Lower leg skin (tissue), 4 donors: ENCODE results near the gene PRKCE. TPM values are rescaled to one million over a fixed set of nuclear protein-coding genes. Genes with fewer than 3 reads are reported as not detected.
"Not testable (repeated sequence)": the region's sequence is repeated elsewhere in the genome, so short reads cannot be mapped to it uniquely, and the experiment has no call there.

Source experiments
- DNase-seq, 2 donors: peaks; one replicate each; pipeline ENCODE4 v3.0.0-alpha.2; 2019; ENCODE audit warnings: low spot score in 2 of 2
- H3K4me3 ChIP-seq: fragments of 200-600 bp; sonication (generic); 2 replicates; pipeline ENCODE4 v1.5.1; 2017; ENCODE audit warnings: mild to moderate bottlenecking, low read depth; ENCODE audit not compliant: poor library complexity, severe bottlenecking
- POLR2A ChIP-seq, 2 donors: fragments of 450-650 bp; IDR thresholded peaks; one replicate each; pipeline ENCODE4 v1.6.1; 2016 to 2017; ENCODE audit warnings: antibody characterized with exemption in 2 of 2, mild to moderate bottlenecking in 1 of 2, moderate library complexity in 1 of 2
- WGBS, 2 donors: methylation state at CpG; one replicate each; pipeline ENCODE4 v1.1.5; 2018; 5-methylcytosine and 5-hydroxymethylcytosine counted together
- intact Hi-C: fragments of 100-400 bp; cut with DNase I; formaldehyde crosslinking; loops from one replicate; pipeline ENCODE4 v1.15.0; 2023; ENCODE audit warnings: low total_unique reads
- total RNA-seq, 4 donors: library from RNA; depleted of rRNA; stranded (reverse); fragments of >200 nt; gene quantifications; one replicate each; pipeline ENCODE4 v1.1.0, GENCODE V29; 2016
- TF ChIP-seq, protein P1 (sequence below), 3 donors: fragments of 450-650 bp; IDR thresholded peaks; one replicate each; pipeline ENCODE4 v1.5.1; 2016; ENCODE audit warnings: antibody characterized with exemption in 3 of 3, mild to moderate bottlenecking in 3 of 3, moderate library complexity in 2 of 3

The PRKCE gene
- total RNA-seq, 4 donors from 2014 or later, result 3.5 to 10.3 (median 6.1) TPM

DNA sequence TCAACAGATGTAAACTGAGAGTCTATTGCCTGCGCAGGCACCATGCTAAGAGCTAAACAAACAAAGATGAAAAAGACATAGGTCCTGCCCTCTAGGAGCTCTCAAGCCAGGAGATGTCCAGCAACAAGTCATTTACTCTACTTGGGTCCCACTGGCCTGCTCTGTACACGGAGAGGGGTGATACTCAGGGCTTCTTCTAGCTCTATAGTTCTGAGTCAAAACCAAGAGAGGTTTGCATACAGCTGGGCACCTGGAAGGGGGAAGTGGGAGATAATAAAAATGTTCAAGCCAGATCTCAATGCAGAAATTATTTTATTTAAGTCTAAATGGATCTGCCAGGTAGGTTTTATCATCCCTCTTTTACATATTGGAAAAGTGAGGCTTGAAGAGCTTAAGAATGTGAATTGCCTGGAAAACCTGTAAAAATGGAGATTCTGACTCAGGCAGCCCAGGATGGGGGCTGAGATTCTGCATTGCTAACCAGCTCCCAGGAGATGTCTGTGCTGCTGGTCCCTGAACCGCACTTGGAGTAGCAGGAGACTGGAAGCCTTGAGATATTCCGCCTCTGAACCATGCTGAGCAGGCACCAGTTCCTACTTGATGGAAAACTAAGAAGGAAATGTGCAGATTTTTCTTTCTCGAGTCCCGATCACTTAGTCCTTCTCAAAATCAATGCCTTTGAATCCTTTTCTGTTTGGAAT is 201.1 kb downstream of the PRKCE start:
- TF ChIP-seq, protein P1, sequence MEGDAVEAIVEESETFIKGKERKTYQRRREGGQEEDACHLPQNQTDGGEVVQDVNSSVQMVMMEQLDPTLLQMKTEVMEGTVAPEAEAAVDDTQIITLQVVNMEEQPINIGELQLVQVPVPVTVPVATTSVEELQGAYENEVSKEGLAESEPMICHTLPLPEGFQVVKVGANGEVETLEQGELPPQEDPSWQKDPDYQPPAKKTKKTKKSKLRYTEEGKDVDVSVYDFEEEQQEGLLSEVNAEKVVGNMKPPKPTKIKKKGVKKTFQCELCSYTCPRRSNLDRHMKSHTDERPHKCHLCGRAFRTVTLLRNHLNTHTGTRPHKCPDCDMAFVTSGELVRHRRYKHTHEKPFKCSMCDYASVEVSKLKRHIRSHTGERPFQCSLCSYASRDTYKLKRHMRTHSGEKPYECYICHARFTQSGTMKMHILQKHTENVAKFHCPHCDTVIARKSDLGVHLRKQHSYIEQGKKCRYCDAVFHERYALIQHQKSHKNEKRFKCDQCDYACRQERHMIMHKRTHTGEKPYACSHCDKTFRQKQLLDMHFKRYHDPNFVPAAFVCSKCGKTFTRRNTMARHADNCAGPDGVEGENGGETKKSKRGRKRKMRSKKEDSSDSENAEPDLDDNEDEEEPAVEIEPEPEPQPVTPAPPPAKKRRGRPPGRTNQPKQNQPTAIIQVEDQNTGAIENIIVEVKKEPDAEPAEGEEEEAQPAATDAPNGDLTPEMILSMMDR (IDR thresholded peaks at IDR 0.05), result no peak
- TF ChIP-seq POLR2A (IDR thresholded peaks at IDR 0.05), result no peak

GRCh38 chr2:45855374-45855773 is 203.9 kb downstream of the PRKCE start:
- intact Hi-C loops, result no loop called here
- 38 to 43% methylated on average over 3 of the region's 3 CpGs for WGBS, 2 donors
- DNase-seq, result no peak
- TF ChIP-seq, protein P1 (IDR thresholded peaks at IDR 0.05), result no peak
- no peak for TF ChIP-seq POLR2A (IDR thresholded peaks at IDR 0.05)
- no peak overlapping the region for H3K4me3 ChIP-seq

More for the DNA sequence above, 201.1 kb downstream of the PRKCE start:
- 90 to 93% methylated on average over 6 of the region's 6 CpGs for WGBS, 2 donors
- no peak for DNase-seq
- intact Hi-C loops, result no loop called here
- no peak overlapping the region for H3K4me3 ChIP-seq

- WGBS, 2 donors, result 86 to 91% methylated on average over 9 of the region's 9 CpGs
- H3K4me3 ChIP-seq, result no peak overlapping the region
- intact Hi-C loops, result no loop called here
These were observed 205.2 kb downstream of the PRKCE start for GRCh38 chr2:45856391-45857274.

DNA sequence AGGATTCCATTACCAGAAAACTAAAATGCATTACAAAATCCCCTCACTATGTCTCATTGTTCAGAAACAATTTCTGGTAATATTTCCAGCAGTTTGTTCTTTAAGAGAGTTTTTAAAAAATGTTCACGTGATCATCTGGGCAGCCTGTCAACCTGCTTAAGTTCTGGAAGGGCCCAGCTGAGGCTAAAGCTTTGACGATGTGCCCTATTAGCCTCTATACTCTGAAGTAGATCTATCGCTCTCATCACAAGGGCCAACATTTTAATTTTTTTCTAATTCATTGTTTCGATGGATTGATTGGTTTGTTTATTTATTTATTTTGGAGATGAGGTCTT is 205.8 kb downstream of the PRKCE start:
- 73 to 78% methylated on average over 4 of the region's 4 CpGs for WGBS, 2 donors
- H3K4me3 ChIP-seq, result no peak overlapping the region
- no peak for DNase-seq
- TF ChIP-seq, protein P1 (IDR thresholded peaks at IDR 0.05), result no peak
- no peak for TF ChIP-seq POLR2A (IDR thresholded peaks at IDR 0.05)
- intact Hi-C loops, result no loop called here

More at GRCh38 chr2:45856391-45857274, 205.2 kb downstream of the PRKCE start:
- no peak for DNase-seq
- no peak for TF ChIP-seq POLR2A (IDR thresholded peaks at IDR 0.05)
- TF ChIP-seq, protein P1 (IDR thresholded peaks at IDR 0.05), result no peak

DNA sequence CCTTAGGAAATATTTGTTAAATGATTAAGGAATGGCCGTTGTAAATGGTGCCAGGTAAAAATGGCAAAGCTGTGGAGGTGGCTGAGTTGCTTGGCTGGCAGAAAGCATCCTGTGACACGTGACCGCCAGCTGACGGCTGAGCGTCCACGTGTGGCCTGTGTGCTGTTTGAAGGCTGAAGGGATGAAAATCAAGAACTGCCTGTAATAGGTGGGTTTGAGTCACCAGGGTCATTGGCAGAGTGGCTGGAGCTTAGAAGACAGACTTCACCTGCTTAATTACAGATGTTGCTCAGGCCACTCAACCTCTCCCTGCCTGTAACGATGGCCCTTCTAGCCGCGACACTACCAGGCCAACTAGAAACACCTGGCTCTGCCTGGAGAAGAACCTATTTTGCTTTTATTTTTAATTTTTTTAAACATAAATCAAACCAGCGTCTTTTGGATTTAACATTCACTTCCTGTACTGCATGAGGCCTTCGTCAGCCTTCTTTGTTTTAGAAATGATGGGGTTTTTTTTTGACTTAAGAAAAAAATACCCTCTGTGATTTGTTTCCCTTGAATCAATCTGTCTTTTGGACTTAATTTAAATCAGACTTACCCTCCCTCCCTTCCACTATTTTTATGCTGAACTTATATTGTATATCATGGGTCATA is 206.5 kb downstream of the PRKCE start:
- intact Hi-C loops, result no loop called here
- no peak overlapping the region for H3K4me3 ChIP-seq
- DNase-seq, result no peak
- 75 to 77% methylated on average over 11 of the region's 11 CpGs for WGBS, 2 donors
- TF ChIP-seq, protein P1 (IDR thresholded peaks at IDR 0.05), result no peak
- TF ChIP-seq POLR2A (IDR thresholded peaks at IDR 0.05), result no peak

DNA sequence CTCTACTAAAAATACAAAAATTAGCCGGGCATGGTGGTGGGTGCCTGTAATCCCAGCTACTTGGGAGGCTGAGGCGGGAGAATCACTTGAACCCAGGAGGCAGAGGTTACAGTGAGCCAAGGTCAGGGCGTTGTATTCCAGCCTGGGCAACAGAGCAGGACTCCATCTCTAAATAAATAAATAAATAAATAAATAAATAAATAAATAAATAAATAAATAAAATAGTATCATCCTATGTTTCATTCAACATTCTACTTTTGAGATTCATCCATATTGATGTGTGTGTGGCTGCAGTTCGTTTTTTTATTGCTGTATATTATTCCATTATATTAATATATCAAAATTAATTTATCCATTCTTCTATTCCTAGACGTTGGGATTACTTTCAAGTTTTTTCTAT is 207.4 kb downstream of the PRKCE start:
- H3K4me3 ChIP-seq, DNase-seq, intact Hi-C loops: not testable (repeated sequence)
- WGBS, 2 donors, result 81 to 95% methylated on average over 5 of the region's 5 CpGs
